ENCODE results near the gene AHCYL1. TPM values are rescaled to one million over a fixed set of nuclear protein-coding genes. Genes with fewer than 3 reads are reported as not detected.

Gene AHCYL1
- total and polyA plus RNA-seq, 8 donors, result 31.0 to 76.3 (median 62.7) TPM

GRCh38 chr1:109984190-109984455 lies 442 bp upstream of the AHCYL1 start:
- intact Hi-C loops (cut with DNase I; ENCODE audit: low total_unique reads), result loop anchor here (2.0 to 5.0 kb wide), 2 partner anchors 57 to 207 kb away; no protein-coding TSS in a partner anchor
- peak overlapping the region in 3 of 4 donors; percentile 66 to 75 (median 73) for H3K4me3 ChIP-seq
- no peaks in the 10 kb centered on the region for H3K27me3 ChIP-seq
- H3K27ac ChIP-seq, result peak overlapping the region; percentile 14 to 99 (median 95)
- H3K9me3 ChIP-seq, result no peaks in the 10 kb centered on the region
- peaks cover 53 to 74% (median 56%) of the 10 kb centered on the region in 4 donors for H3K4me1 ChIP-seq
- DNase-seq, result no peak
- TF ChIP-seq POLR2A (IDR thresholded peaks at IDR 0.05) (no peak), POLR2AphosphoS5 (IDR thresholded peaks at IDR 0.05) (no peak), CTCF (IDR thresholded peaks at IDR 0.05) (no peak), EP300 (IDR thresholded peaks at IDR 0.05) (no peak)
- 6 to 15% (median 11%) methylated on average over 7 of the region's 7 CpGs for WGBS, 5 donors
- H3K36me3 ChIP-seq, result no peaks in the 10 kb centered on the region

GRCh38 chr1:109985247-109986053 lies 885 bp downstream of the AHCYL1 start:
- no peak for TF ChIP-seq POLR2A (IDR thresholded peaks at IDR 0.05)
- TF ChIP-seq EP300 (IDR thresholded peaks at IDR 0.05), result no peak
- TF ChIP-seq CTCF (IDR thresholded peaks at IDR 0.05), result no peak
- TF ChIP-seq POLR2AphosphoS5 (IDR thresholded peaks at IDR 0.05), result no peak
- Histone ChIP-seq H3K9me3 (no peaks in the 10 kb centered on the region), H3K4me3 (peak overlapping the region; percentile 64 to 75 (median 70)), H3K4me1 (peaks cover 48 to 74% (median 54%) of the 10 kb centered on the region in 4 donors), H3K36me3 (peaks cover 0 to 8% (median 0%) of the 10 kb centered on the region in 4 donors), H3K27ac (peak overlapping the region; percentile 94 to 99 (median 97)), H3K27me3 (no peaks in the 10 kb centered on the region)
- 7 to 14% (median 8%) methylated on average over 16 to 22 of the region's 22 CpGs for WGBS, 5 donors
- intact Hi-C loops (cut with DNase I; ENCODE audit: low total_unique reads), result loop anchor here (2.0 kb wide), 1 partner anchor 209 kb away; no protein-coding TSS in a partner anchor
- peak; percentile 22 to 27 for DNase-seq

GRCh38 chr1:109986054-109986444 lies 1.5 kb downstream of the AHCYL1 start:
- Histone ChIP-seq H3K4me1 (peaks cover 44 to 74% (median 55%) of the 10 kb centered on the region in 4 donors), H3K36me3 (peaks cover 0 to 8% (median 0%) of the 10 kb centered on the region in 4 donors), H3K27ac (peak overlapping the region in 4 of 5 donors; percentile 94 to 99 (median 96)), H3K4me3 (peak overlapping the region; percentile 64 to 75 (median 70)), H3K9me3 (no peaks in the 10 kb centered on the region), H3K27me3 (no peaks in the 10 kb centered on the region)
- intact Hi-C loops (cut with DNase I; ENCODE audit: low total_unique reads), result no loop called here
- TF ChIP-seq POLR2AphosphoS5 (IDR thresholded peaks at IDR 0.05), result no peak
- TF ChIP-seq CTCF (IDR thresholded peaks at IDR 0.05), result no peak
- no peak for TF ChIP-seq POLR2A (IDR thresholded peaks at IDR 0.05)
- TF ChIP-seq EP300 (IDR thresholded peaks at IDR 0.05), result no peak
- DNase-seq, result no peak
- WGBS, 5 donors, result 82 to 90% (median 88%) methylated on average over 3 of the region's 3 CpGs

GRCh38 chr1:109988349-109988914 lies 3.9 kb downstream of the AHCYL1 start:
- H3K27me3 ChIP-seq, result no peaks in the 10 kb centered on the region
- H3K4me1 ChIP-seq, result peaks cover 50 to 84% (median 66%) of the 10 kb centered on the region in 4 donors
- H3K4me3 ChIP-seq, result no peak overlapping the region
- peak overlapping the region in 1 of 5 donors; percentile 0 for H3K27ac ChIP-seq
- TF ChIP-seq POLR2A (IDR thresholded peaks at IDR 0.05) (no peak), CTCF (IDR thresholded peaks at IDR 0.05) (no peak), POLR2AphosphoS5 (IDR thresholded peaks at IDR 0.05) (no peak), EP300 (IDR thresholded peaks at IDR 0.05) (no peak)
- 89 to 97% (median 92%) methylated on average over 3 of the region's 3 CpGs for WGBS, 5 donors
- DNase-seq, result no peak
- H3K36me3 ChIP-seq, result peaks cover 0 to 8% (median 0%) of the 10 kb centered on the region in 4 donors
- intact Hi-C loops (cut with DNase I; ENCODE audit: low total_unique reads), result no loop called here
- no peaks in the 10 kb centered on the region for H3K9me3 ChIP-seq

Measured in stomach (tissue), 9 donors.